Tibial artery (tissue), 4 donors: ENCODE data around the gene SLC25A21.

Experiments used
- DNase-seq, 2 donors: peaks; one replicate each; pipeline ENCODE4 v3.0.0-alpha.2; 2019
- H3K27ac ChIP-seq, 2 donors: fragments of 200-600 bp; sonication (generic) in 1 of 2; 1 replicate in 1 of 2; 2 replicates in 1 of 2; pipeline ENCODE4 v1.5.1; 2018 to 2019; ENCODE audit warnings: mild to moderate bottlenecking in 1 of 2
- H3K27me3 ChIP-seq, 2 donors: fragments of 200-600 bp; sonication (generic) in 1 of 2; one replicate each; pipeline versions ENCODE4 v1.5.1 to v1.6.0; 2016 to 2019
- H3K36me3 ChIP-seq, 3 donors: fragments of 200-600 bp; sonication (generic) in 2 of 3; one replicate each; pipeline ENCODE4 v1.5.1; 2016 to 2019; ENCODE audit warnings: mild to moderate bottlenecking in 2 of 3
- H3K4me1 ChIP-seq, 4 donors: fragments of 200-600 bp; sonication (generic) in 2 of 4; 1 replicate in 3 of 4; 2 replicates in 1 of 4; pipeline ENCODE4 v1.5.1; 2016 to 2019
- H3K4me3 ChIP-seq, 2 donors: fragments of 200-600 bp; sonication (generic) in 1 of 2; 1 replicate in 1 of 2; 2 replicates in 1 of 2; pipeline ENCODE4 v1.5.1; 2018 to 2019; ENCODE audit warnings: mild to moderate bottlenecking in 2 of 2
- H3K9me3 ChIP-seq, 3 donors: fragments of 200-600 bp; sonication (generic) in 1 of 3; one replicate each; pipeline ENCODE4 v1.5.1; 2016 to 2019
- intact Hi-C: fragments of 100-400 bp; cut with DNase I; formaldehyde crosslinking; loops from one replicate; pipeline ENCODE4 v1.15.0; 2023; ENCODE audit warnings: low total_unique reads
- TF ChIP-seq, protein P1 (sequence below), 2 experiments: fragments of 200-600 bp in 1 of 2; fragments of 450-650 bp in 1 of 2; IDR thresholded peaks; one replicate each; pipeline ENCODE4 v1.5.1; 2017 to 2019; ENCODE audit warnings: antibody characterized with exemption in 2 of 2, mild to moderate bottlenecking in 1 of 2, moderate library complexity in 1 of 2

The SLC25A21 gene

DNA sequence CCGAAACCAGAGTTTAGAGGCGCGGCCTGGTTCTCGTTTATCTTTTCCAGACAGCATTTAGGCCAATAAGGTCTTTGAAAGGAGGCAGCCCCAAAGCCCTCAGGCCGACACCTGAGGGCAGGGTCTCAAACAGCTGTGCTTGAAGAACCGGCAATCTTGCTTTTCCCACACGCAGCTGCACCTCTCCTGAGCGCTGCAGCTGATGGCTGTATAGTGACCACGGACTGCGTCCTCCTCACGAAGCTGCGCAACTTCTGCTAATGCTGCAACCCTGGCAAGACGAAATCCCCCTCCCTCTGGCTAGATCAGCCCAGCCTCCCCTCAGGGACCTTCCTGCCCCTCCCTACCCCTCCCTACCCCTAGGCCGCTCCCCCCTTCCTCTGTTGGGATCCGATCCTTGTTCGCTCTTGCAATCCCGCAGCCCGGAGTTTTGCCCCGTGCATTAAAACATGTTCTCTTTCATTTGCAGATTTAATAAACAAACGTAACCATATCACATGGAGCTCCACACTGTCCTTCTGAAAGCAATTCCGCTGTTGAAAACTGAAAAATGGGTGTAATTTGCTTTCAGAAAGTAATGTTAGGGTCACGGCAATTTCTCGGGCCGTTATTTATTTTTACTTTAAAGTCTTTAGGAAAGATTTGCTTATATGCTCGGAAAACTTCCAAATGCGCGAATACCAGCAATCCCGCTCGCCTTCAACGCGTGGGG is 515.6 kb downstream of the SLC25A21 start:
- intact Hi-C loops = loop anchor here (10.0 kb wide), 1 partner anchor 288 kb away; no protein-coding TSS in a partner anchor

DNA sequence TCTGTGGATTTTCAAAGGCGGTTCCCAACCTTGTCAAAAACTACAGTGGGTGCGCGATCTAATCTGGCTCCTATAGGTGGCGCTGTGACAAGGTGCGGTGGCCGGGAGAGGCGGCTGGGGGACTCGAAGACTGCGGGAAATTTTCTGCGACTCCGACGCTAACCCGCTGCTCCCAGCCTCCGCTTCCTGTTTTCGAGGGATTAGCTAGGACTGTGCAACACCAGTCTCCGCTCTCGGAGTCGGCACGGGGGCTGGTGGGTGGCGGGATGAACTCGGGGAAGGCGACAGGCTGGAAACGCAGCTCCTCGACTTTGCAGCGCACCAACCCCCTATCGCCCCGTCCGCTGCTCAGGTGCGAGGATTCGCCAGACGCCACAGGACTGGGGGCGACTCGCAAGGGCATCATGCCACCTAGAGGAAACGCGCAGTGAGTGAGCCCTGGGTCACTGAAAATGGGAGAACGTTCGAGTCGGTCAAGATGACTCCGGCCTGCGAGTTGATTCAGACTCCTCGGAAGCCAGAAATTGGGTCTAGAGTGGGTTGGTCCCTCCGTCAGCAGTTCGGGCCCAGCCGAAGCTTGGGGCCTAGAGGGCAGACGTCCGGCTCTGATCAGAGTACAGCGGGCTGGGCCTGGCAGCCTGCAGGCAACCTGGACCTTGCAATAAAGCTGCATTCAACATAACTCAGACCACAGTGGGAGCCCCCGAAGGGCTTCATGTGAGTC is 516.3 kb downstream of the SLC25A21 start:
- Histone ChIP-seq H3K4me3 (no peak overlapping the region), H3K27me3 (peaks cover 22 to 100% of the 10 kb centered on the region in 2 donors), H3K36me3 (no peaks in the 10 kb centered on the region), H3K4me1 (peaks cover 0 to 48% (median 33%) of the 10 kb centered on the region in 4 donors), H3K27ac (no peak overlapping the region), H3K9me3 (no peaks in the 10 kb centered on the region)
- intact Hi-C loops = loop anchor here (10.0 kb wide), 1 partner anchor 289 kb away; no protein-coding TSS in a partner anchor
- TF ChIP-seq, protein P1, sequence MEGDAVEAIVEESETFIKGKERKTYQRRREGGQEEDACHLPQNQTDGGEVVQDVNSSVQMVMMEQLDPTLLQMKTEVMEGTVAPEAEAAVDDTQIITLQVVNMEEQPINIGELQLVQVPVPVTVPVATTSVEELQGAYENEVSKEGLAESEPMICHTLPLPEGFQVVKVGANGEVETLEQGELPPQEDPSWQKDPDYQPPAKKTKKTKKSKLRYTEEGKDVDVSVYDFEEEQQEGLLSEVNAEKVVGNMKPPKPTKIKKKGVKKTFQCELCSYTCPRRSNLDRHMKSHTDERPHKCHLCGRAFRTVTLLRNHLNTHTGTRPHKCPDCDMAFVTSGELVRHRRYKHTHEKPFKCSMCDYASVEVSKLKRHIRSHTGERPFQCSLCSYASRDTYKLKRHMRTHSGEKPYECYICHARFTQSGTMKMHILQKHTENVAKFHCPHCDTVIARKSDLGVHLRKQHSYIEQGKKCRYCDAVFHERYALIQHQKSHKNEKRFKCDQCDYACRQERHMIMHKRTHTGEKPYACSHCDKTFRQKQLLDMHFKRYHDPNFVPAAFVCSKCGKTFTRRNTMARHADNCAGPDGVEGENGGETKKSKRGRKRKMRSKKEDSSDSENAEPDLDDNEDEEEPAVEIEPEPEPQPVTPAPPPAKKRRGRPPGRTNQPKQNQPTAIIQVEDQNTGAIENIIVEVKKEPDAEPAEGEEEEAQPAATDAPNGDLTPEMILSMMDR (IDR thresholded peaks at IDR 0.05) = peak; percentile 21 to 44
- DNase-seq = no peak

More for the DNA sequence above, 515.6 kb downstream of the SLC25A21 start:
- no peaks in the 10 kb centered on the region for H3K9me3 ChIP-seq
- TF ChIP-seq, protein P1 (IDR thresholded peaks at IDR 0.05) = no peak
- peak overlapping the region; percentile 17 to 37 for H3K4me3 ChIP-seq
- no peak overlapping the region for H3K27ac ChIP-seq
- no peak for DNase-seq
- peaks cover 0 to 56% (median 40%) of the 10 kb centered on the region in 4 donors for H3K4me1 ChIP-seq
- no peaks in the 10 kb centered on the region for H3K36me3 ChIP-seq
- H3K27me3 ChIP-seq = peaks cover 22 to 100% of the 10 kb centered on the region in 2 donors

GRCh38 chr14:36655571-36655962 is 516.8 kb downstream of the SLC25A21 start:
- Histone ChIP-seq H3K27me3 (peaks cover 18 to 100% of the 10 kb centered on the region in 2 donors), H3K4me1 (peaks cover 0 to 45% (median 30%) of the 10 kb centered on the region in 4 donors)

GRCh38 chr14:36654794-36655381 is 517.5 kb downstream of the SLC25A21 start:
- H3K27me3 ChIP-seq = peaks cover 18 to 100% of the 10 kb centered on the region in 2 donors
- no peak for DNase-seq
- H3K27ac ChIP-seq = no peak overlapping the region
- H3K4me1 ChIP-seq = peaks cover 0 to 45% (median 30%) of the 10 kb centered on the region in 4 donors
- TF ChIP-seq, protein P1 (IDR thresholded peaks at IDR 0.05) = no peak
- no peaks in the 10 kb centered on the region for H3K9me3 ChIP-seq
- H3K4me3 ChIP-seq = no peak overlapping the region
- intact Hi-C loops = loop anchor here (10.0 kb wide), 1 partner anchor 290 kb away; no protein-coding TSS in a partner anchor
- H3K36me3 ChIP-seq = no peaks in the 10 kb centered on the region

More at GRCh38 chr14:36655571-36655962, 516.8 kb downstream of the SLC25A21 start:
- TF ChIP-seq, protein P1 (IDR thresholded peaks at IDR 0.05) = no peak
- DNase-seq = no peak
- intact Hi-C loops = loop anchor here (10.0 kb wide), 1 partner anchor 289 kb away; no protein-coding TSS in a partner anchor
- H3K36me3 ChIP-seq = no peaks in the 10 kb centered on the region
- no peak overlapping the region for H3K27ac ChIP-seq
- H3K4me3 ChIP-seq = no peak overlapping the region
- no peaks in the 10 kb centered on the region for H3K9me3 ChIP-seq

DNA sequence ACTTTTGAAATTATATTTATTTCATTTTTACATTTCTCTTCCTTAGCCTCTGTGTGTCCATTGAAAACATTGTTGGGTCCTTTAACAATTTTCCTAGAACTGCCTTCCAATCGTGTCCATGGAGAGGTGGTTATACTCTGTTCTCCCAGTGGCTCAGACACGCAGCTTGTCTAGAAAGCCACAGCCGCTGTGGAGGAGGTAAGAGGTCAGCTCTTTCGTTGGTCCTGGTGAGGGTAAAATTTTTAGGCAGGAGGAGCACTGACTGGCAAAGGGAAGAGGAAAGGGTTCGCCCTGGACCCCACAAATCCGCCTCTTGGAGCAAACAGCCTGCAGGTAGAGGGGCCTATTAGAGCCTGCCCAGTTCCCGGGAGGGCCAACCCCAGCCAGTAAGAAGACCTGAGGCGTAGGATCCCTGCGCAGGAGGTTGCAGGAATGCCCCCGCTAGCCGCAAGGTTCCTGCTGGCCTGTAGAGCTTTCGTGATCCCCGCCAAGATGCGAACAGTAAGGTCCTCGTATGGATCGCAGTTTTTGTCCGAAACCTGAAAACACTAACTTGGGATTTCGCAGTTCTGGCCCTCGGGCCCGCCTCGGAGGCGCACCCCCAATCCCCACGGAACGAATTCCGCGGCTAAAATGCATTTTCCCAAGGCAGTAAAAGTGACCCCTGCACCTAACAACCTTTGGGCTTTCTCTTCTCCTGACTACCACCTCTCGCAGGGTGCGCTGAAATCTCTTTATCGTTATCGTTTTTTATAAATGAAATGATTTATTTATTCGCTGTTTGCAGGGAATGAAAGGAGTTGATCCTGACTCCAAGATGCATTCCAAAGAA is 518.2 kb downstream of the SLC25A21 start:
- Histone ChIP-seq H3K9me3 (no peaks in the 10 kb centered on the region), H3K27ac (no peak overlapping the region), H3K36me3 (no peaks in the 10 kb centered on the region), H3K27me3 (peaks cover 20 to 100% of the 10 kb centered on the region in 2 donors), H3K4me1 (peaks cover 0 to 45% (median 30%) of the 10 kb centered on the region in 4 donors), H3K4me3 (no peak overlapping the region)
- intact Hi-C loops = loop anchor here (10.0 kb wide), 1 partner anchor 291 kb away; no protein-coding TSS in a partner anchor
- TF ChIP-seq, protein P1 (IDR thresholded peaks at IDR 0.05) = no peak
- no peak for DNase-seq
